SHP77 (cell line): ENCODE data around the gene TJP3.

Experiments
- DNase-seq, 2 experiments: peaks; one replicate each; lab custom pipeline; 2025; lab: John Stamatoyannopoulos, UW

Gene TJP3

DNA sequence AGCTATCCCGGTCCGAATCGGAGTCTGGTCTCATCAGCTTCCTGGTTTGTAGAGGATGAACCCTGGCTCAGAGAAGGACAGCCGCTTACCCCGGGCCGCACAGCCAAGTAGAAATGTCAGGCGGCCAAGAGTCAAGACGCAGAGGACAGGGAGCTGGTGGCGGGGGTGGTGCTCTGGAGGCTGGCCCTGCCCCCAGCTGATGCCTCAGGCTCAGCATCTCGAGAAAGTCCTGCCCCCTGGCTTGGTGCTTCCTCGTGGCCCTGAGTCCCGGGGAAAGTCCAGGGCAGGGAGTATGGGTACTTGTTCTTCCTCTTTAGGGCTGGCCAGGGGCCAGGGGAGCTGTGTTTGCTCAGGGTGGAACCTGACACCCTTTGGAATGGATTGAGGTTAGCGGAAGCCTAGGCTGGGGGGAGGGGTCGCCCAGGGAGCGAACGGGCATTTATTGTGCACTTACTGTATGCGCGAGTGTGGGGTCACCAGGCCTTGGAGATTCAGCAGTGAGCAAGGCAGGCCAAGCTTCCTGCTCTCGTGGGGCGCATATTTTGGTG, 2.2 kb downstream of the TJP3 start:
- peak; percentile 82 to 83 for DNase-seq

DNA sequence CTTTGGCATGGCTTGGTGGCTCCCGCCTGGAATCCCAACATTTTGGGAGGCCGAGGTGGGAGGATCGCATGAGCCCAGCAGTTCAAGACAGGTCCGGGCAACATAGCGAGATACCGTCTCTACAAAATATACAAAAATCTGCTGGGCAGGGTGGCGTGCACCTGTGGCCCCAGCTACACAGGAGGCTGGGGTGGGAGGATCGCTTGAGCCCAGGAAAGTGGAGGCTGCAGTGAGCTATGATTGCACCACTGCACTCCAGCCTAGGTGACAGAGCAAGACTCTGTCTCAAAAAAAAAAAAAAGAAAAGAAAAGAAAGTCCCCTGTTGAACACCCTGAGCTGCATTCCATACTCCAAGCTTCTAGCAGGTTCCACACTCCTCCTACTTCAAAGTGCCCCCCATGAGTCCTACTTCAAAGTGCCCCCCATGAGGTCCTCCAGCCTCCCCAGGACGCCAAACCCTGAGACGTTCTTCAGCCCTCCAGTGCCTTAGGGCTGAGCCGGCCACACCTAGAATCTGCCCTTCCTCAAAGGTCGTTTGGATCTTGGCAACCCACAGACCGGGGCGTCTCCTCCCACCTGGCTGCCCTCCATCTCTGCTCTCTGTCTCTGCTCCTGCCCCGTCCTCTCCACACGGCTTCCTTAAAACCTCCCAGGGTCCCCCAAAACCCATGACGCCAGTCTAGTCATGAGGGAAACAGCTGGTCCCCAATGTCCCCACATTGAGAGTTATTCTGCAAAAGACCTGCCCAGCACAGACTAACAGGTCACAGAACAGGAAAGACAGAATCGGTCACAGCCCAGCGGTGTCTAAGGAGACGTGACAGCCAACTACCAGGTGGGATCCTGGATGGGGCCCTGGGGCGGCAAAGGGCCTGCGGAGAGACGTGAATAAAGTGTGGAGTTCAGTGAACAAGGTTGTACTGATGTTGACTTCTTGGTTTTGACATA, 4.8 kb downstream of the TJP3 start:
- no peak for DNase-seq

DNA sequence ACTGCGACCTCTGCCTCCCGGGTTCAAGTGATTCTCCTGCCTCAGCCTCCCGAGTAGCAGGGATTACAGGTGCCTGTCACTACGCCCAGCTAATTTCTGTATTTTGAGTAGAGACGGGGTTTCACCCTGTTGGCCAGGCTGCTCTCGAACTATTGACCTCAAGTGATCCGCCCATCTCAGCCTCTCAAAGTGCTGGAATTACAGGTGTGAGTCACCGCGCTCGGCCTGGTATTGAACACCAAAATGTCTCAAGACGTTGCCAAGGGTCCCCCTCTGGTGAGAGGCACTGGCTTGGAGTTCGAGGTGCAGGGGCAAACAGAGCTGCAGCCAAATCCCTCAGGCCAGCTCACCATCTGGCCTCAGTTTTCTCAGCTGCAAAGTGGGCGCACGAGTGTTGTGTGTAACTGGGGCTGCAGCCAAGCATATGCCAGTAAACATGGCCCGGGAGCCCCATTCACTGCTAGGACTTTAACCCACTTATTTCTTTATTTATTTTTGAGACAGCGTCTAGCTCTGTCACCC, 8.0 kb downstream of the TJP3 start:
- no peak for DNase-seq

DNA sequence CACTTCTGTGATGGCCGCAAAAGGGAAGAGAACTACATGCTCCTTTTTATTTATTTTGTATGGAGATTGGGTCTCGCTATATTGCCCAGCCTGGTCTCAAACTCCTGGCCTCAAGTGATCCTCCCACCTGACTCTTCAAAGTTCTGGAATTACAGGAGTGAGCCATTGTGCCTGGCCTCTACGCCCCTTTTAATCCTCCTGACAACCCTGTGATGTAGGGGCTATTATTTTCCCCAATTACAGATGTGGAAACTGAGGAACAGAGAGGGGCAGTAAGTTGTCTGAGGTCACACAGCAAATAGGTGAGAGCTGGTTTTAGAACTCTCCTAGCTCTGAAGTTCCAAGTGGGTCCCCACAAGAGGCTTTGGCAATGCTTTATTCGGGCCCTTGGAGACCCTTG, 11.7 kb downstream of the TJP3 start:
- DNase-seq = no peak

DNA sequence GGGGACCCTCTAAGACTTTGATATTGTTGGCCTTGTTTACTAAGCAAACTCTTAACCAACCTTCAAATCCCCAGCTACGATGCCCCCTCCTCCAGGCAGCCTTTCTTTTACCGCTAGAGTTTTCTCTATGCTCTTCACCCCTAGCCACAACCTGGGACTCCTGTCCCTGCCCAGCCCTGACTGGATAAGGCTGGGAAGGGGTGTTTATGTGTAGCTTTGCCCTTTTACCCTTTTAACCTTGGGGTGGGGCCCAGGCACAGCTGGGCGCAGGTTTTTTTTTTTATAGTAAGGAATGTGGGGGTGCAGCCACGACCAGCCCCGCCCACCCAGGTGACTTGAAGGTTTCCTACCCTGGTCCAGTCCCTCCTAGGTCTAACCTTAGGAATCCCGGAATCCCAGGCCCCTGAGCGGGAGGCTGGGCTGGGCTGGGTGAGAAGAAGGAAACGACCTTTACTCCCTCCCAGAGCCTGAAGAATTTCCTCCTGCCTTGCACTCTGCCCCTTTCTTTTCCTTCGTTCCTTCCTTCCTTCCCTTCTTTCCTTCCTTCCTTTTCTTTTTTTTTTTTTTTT, 12.2 kb downstream of the TJP3 start:
- DNase-seq = no peak

DNA sequence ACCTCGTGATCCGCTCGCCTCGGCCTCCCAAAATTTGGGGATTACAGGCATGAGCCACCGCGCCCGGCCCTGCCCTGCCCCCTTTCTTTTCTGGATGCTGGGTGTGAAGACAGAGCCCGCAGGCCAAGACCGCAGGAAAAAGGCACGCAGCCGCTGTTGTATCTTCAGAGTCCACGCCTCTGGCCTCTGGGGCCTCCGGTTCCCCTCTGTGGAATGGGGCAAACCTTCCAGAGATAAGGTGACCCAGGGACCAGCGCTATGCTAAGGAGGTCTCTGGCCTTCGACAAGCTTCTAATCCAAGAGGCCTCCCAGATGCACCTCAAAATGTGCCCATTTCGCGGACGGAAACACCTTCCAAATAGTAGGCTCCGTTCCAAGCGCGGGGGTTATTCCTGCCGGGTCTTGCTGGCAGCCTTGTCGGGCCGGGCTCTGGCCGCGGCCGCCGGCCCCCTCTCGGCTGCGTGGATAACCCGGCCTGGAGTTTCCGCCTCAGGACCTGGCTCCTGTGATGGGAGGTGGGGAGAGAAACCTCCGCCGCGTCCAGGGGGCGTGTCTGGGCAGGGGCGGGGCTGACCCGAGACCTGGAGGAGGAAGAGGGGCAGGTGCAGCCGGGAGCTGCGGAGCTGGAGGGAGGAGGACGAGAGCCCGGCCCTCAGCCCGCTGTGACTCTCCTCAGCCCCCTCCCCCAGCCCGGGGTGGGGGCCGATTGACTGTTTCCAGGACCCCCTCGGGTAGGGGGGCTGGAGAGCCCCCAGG, 13.1 kb downstream of the TJP3 start:
- peak; percentile 70 to 82 for DNase-seq

DNA sequence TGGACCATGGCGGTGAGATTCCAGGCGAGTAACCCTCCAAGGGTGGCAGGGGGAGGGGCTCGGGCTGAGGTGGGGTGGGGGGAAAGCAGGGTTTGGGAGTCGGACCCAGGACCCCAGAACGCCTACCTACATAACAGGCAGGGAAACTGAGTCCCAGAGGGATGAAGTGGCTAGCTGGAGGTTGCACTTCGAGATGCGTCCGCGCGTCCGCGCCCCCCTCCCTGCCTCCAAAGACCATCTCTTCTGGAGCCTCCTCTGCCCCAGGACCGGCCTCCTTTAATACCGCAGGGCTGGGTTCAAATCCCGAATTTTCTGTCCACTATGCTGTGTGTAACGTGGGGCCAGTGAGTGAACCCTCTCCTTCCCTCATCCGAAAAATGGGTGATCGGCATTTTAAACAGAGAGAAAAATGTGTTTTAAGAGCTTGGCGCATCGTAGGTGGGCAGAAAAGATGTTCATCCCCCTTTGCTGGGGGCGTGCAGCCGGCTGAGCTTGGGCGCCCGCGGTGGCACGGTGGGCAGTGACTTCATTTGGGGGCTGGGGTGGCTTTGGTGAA, 13.8 kb downstream of the TJP3 start:
- no peak for DNase-seq

DNA sequence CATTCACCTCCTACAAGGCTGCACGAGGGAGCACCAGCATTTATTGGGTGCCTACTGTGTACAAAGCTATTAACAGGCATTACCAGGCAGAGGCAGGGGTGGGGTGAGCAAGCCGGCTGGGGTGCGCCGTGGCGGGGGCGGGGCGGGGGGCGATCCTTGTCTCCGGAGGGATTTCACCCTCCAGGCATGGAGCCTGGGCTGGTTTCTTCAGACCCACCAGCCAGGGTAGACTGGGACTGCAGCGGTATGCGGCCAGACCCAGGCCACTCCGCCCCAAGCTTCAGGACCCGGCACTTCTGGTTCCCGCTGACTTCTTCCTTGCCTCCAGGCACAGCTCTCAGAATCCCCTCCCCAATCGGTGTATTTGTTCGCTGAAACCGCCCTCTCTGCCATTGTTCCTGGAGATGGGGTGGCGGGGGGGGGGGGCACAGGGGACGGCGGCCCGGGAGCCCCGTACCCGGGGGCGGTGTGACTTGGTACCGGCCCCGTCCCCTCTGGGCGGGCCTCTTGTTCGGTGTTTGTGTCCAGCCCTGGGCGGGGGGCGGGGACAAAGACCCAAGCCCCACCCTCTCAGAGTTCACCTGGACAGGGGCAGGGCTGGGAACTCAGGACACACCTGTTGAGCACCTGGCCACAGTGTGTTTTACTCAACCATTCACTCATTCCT, 14.4 kb downstream of the TJP3 start:
- no peak for DNase-seq

DNA sequence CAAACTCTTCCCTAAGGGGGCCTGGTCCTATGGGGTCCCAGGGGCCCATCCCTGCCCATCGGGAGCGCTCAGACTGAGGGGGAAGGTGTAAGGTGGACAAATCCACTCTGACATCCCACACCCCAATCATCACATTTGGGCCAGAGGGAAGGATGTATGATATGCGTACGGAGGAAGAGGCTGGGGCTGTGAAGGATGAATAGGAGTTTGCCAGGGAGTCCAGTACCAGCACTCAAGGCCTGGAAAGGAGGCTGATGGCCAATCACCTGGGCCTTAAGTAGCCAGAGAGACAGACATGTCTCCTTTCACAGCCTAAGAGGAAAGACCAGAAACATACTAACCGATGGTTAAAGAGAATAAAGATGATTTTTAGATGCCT, 14.9 kb downstream of the TJP3 start:
- no peak for DNase-seq

DNA sequence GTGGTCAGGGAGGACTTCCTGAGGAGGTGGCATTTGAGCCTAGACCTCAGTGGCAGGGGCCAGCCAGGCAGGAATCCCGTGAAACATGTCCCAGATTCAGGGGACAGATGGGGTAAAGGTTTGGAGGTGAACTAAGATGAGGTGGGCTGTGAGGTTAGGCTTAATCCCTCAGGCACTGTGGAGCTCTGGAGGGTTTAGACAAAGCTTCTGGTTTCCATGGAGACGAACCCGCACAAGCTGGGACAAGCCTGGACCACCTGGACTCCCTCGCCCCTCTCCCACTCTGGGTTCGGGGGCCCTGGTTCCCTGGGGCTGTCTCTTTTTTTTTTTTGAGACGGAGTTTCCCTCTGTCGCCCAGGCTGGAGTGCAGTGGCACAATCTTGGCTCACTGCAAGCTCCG, 15.7 kb downstream of the TJP3 start:
- DNase-seq = no peak

DNA sequence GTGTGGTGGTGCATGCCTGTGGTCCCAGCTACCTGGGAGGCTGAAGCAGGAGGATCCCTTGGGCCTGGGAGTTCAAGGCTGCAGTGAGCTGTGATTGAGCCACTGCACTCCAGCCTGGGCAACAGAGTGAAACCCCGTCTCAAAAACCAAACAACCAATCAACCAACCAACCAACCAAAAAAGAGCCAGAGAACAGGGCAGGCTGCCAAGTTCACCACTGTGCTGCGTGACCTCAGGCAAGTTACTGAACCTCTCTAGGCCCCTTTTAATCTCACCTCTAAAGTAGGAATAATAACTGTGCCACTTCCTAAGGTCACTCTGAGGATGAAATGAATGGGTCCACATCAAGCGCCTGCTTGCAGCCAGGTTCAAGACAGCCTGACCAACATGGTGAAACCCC, 16.9 kb downstream of the TJP3 start:
- DNase-seq = no peak

DNA sequence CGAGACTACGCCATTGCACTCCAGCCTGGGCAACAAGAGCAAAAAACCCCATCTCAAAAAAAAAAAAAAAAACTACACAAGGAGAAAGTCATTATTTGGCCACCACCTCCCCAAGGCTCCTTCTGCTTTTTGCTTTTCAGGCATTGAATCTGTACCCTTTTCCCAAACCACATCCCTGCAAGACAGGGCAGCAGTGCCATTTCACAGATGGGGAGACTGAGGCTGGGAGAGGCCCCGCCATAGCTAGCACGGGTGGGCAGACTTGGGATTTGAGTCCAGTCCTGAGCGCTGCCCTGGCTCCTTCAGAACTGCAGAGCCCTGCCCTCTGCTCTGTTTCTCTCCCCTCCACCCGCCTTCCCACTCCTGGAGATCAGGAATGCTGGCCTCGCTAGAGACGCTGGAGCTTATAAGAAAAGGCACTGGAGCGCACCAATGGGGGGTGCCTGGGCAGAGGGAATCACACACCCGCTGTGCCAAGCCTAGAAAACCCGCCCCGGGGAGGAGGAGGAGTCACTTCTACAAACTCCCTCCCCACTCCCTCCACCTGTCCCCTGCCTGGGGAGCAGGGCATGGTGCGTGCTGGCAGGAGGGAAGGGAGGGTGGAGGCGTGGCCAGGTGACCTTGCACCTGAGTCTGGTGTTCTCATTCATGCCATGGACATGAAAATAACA, 17.6 kb downstream of the TJP3 start:
- DNase-seq = no peak

DNA sequence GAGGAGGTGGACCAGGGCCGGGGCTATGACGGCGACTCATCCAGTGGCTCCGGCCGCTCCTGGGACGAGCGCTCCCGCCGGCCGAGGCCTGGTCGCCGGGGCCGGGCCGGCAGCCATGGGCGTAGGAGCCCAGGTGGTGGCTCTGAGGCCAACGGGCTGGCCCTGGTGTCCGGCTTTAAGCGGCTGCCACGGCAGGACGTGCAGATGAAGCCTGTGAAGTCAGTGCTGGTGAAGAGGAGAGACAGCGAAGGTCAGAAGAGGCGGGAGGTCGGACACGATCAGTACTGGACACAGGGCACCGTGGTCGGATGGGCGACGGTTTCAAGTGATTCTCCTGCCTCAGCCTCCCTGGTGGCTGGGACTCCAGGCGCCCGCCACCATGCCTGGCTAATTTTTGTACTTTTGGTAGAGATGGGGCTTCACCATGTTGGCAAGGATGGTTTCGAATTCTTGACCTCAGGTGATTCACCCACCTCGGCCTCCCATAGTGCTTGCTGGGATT, 22.3 kb downstream of the TJP3 start:
- DNase-seq = no peak

DNA sequence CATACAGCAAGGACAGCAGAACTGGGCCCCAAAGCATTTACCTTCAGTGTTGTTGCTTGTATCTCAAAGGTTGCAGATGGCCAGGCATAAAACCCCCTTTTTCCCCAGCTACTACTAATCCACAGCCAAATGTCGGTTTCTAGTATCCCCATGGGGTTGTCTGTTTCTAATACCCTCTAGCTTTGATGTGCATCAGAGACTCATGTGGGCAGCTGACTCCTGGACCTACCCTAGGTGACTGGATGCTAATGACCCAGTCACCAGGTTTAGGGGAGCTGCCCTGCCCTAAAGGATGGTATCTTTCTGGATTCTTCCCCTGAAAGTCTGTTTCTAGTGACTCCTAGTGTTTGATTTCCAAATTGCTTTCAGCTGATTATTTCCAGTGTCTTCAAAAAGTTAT, 23.9 kb downstream of the TJP3 start:
- no peak for DNase-seq

DNA sequence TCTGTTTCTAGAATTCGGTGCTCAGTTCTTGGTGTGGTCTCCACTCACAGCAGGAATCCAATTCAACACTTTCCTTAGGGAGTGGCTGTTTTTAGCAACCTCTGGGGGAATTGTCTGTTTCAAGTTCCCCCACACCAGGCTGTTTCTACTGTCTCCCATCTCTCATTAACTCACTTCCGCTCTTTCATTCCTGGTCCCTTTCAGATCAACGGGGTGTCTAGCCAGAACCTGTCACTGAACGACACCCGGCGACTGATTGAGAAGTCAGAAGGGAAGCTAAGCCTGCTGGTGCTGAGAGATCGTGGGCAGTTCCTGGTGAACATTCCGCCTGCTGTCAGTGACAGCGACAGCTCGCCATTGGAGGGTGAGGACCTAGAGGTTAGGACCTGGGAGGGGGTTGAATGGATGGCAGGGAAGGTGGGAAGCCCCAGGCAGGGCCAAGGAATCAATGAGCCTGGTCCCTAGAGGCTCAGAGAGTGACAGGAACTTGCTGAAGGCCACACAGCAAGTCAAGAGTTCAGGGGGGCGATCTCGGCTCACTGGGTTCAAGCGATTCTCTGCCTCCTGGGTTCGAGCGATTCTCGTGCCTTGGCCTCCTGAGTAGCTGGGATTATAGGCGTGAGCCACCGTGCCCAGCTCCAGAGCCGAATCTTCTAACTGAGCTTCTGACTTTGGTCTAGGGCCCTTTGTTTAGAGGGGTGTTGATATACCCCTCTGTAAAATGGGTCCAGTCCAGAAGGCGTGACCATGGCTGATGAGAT, 25.5 kb downstream of the TJP3 start:
- DNase-seq = no peak

DNA sequence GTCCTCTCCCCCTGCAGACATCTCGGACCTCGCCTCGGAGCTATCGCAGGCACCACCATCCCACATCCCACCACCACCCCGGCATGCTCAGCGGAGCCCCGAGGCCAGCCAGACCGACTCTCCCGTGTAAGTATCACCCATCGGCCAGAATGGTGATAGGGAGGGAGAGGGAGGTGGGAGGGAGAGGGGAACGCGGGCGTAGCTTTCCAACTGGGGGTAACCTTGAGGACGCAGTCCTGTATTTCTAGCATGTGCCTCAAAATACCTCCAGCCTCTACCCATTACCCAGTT, 26.1 kb downstream of the TJP3 start:
- DNase-seq = no peak

DNA sequence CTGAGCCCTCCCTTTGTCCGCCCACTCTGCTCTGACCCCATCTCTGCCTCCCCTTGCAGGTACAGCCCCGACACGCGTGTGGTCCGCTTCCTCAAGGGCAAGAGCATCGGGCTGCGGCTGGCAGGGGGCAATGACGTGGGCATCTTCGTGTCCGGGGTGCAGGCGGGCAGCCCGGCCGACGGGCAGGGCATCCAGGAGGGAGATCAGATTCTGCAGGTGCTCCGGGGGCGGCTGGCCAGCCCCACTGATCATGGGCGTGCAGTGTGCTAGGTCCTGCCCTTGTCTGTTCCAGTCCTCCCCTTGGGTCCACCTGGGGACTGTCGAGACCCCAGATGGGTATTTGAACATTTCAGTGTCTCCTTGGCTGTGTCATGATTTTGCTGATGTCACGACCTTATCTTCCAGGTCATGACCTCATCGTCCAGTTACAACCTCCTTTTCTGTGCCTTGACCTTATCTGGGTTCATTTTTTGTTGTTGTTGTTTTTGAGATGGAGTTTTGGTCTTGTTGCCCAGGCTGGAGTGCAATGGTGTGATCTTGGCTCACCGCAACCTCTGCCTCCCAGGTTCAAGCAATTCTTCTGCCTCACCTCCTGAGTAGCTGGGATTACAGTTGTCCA, 28.0 kb downstream of the TJP3 start:
- DNase-seq = no peak

DNA sequence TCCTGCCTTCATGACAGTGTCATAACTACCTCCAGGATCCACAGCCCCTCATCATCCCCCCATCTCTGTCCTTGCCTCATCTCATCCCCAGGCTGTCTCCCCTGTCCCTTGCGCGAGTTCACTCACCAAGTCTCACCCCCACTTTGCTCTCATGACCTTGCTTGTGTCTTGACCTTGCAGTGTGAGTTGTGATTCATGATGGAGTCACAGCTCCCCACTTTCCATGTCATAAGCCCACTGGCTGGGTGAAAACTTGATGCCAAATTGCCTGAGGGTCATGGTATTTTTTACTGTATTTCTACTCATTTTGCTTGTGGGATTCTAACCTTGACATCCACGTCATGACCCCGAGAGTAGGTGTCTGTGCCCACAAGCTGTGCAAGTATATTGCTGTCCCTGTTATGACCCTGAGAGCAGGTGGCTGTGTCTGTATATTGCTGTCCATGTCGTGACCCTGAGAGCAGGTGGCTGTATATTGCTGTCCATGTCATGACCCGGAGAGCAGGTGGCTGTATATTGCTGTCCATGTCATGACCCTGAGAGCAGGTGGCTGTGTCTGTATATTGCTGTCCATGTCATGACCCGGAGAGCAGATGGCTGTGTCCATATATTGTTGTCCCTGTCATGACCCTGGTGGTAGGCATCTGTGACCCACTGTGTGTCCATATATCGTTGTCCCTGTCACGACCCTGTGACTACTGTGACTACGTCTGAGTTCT, 29.5 kb downstream of the TJP3 start:
- no peak for DNase-seq
